Activated CD8-positive, alpha-beta memory T cell treated with anti-CD3 and anti-CD28 coated beads for 24 hours (primary cell): ENCODE measurements around the gene ZNF740.

Experiments used
- DNase-seq: peaks from one replicate; pipeline ENCODE4 v3.0.0-alpha.2; 2020

The ZNF740 gene

DNA sequence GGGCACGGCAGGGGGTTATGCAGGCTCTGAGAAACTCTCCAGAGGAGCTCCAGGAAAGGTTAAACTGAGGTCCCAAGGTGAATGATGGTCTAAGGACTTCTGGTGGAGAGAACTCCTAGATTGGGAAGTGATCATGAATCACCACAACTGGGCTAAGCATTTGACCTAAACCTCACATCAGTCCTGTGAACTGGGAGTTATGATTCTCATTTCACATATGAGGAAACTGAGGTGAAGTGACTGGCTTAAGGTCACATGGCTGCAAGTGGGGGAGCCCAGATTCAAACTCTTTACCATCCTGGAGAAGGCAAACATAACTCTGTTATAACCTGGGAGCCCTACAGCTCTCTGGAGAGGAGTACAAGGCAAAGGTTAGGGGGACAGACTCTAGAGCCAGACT lies 47.3 kb downstream of the ZNF740 start:
- no peak for DNase-seq

DNA sequence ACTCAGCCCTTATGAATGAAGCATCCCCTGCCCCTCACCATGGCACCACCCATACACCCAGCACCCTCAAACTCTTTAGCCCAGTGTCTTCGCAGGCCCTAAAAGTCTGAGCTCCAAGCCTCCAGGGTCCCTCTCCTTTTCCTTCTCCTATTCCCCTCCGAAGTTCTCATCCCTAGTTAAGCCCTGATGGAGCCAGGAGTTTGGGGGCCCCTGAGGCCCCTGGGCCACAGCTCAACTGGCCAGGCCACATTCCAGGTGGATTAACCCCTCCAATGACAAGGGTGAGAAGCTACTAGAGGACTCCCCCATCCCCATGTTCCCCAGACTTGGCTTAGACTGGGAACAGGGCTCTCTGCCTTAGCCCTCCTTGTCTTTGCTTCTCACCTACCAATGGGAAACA lies 48.9 kb downstream of the ZNF740 start:
- no peak for DNase-seq

DNA sequence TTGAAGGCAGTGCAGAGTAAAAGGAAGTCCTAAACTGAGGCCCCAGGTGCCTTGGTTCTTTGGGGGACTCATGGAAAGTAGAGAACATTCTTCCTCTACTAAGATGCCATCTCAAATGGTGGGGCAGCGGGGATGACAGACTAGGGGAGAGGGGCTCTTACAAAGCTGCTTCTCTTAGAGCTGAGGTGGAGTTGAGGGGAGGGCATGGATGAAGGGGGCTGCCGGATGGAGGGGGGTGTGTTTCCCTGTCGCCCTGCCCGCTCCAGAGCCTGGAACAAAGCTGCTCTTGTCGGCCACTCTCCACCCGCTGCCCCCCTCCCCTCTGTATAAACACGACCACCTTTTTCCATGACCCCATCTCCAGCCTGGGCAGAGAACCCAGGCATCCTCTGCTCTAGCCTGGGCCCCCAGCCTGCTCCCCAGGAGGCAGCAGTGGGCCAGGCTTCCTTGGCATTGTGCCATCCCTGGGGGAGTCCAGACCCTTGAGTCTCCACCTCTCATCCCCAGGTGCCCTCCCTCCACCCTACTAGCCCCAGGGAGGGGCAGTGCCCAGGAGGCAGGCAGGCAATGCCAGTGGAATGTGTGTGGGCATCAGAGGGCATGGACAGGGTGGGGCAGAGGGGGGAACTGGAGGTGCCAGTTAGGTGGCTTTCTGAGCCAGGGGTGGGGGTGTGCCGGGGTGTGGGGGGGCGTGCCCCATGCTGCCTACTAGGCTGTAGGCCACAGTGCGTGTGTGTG lies 49.8 kb downstream of the ZNF740 start:
- no peak for DNase-seq

DNA sequence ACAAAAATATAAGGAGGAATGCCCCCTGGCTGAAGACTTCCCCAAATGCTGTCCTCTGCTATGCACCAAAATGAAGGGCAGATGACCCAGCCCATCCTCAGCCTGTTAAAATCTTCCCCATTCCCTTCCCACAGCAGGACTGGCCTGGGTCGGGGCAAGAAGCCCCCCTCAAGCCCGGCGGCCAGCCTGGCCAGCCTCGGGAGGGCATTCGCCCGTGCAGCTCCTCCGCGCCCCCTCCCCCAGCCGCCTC lies 51.1 kb downstream of the ZNF740 start:
- DNase-seq, result no peak

DNA sequence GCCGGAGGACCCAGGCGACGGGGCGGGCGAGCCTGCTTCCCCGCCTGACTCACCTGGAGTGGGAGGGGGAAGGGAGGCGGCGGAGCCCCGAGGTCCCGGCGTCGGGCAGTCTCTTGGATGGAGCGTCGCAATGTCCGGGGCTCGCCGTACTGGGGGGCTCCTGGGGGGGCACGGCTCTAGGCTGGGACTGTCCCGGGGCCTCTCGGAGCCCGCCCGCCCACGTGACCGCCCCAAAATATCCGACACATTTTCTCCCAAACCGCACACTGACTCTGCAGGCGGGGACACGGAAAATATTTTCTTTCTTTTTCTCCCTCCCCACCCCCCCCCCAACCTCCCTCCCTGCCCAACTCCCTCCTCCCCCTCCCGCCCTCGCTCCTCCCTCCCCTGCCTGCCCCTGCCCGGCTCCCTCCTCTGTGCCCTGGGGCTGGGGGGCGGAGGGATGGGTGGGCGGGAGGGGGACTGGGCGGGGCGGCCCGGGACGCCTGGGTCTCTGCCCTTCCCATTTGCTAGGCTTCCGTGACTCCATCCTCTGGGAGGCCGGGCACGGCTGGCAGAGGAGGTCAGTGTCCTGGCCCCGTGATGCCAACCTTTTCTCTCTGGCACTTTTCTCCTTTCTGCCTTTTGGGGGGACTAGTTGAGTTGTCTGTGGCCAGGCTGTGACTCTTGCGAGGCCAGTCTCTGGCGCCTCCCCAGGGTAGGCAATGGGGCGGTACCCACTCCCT lies 51.6 kb downstream of the ZNF740 start, which contains the start of gene RARG:
Gene RARG, minus strand, starts transcription at position 289 of the 725 bp plus-strand sequence. CDS start 4,664 bp downstream, outside the sequence.
- peak; percentile 88 for DNase-seq

DNA sequence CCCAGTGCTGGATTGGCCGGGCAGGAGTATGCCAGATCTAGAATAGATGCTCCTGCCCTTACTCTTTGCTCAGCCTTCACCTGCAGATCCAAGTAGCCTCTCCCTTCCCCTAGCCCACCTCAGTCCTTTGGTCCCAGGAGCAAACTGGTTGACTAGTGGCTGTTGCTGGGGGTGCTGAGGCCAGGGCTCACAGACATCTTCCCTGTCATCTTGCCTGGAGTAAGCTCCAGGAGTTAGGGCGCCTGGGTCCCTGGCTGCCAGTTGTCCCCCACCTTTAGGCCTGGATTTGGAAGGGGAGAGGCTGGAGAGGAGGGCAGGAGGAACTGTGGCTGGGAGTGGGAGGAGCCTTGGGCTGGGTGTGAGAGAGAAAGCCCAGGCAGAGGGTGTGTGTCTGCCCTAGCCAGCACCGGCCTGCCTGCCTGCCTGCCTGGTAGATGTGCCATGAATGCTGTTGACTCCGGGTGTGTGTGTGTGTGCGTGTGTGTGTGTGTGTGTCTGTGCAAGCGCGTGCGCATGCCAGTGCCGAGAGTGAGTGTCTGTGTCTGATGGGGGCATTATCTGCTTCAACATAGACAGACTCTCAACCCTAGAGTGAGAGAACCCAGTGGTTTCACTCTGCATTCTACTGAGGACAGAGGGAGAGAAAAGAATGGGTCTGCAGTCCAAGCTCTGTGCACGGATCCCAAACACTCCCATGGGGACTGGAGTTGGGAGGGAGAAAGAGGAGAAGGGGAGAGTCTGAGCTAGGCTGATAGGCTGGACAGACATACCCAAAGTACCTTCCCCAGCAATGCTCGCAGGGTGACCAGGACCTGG lies 52.3 kb downstream of the ZNF740 start:
- DNase-seq, result peak; percentile 78

DNA sequence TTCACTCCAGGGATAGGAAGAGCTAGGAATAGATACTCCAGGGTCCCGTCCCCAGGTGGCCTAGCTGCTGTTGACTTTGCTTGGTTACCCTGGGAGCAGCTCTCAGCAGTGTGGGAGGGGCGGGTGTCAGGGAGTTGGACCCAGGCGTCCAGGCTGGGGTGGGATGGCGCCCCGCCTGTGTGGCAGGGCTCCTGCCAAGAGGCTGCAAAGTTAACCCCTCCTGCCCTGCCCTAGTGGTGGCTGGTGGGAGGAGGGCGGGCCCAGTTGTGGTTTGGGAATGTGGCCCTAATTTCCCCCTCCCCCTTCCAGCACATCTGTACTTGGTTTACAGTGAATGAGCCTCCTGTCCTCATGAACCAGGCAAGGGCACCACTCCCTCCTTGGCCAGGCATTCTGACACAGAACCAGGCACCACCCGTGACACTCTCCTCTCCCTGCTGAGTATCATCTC lies 53.2 kb downstream of the ZNF740 start:
- no peak for DNase-seq

DNA sequence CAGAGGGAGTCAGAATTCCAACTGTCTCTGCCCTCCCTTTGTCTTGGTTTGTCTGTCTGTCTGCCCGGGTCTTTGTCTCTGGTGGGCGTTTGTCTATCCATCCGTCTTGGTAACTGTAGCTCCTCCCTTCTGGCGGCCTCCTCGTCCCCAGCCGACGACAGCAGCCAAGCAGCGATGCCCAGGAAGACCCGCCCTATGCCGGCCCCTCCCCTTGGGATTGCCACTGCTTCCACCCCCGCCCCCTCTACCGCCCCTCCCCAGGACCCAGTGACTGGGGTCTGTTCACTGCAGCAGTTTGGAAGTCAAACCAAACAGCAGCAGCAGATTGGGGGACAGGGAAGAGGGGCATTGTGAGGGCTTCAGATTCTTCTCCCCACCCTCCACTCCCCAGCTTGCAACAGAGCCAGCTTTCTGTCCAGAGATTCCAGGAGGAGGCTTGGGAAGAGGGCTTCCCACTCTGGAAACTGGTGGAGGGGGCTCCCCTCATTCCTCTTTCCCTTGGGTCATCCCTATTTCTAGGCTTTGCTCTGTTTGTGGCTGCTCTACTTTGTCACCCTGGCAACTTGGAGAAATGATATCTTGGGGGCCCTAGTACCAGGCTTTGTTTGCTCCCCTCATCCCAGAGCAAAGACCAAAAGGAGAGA lies 53.9 kb downstream of the ZNF740 start:
- no peak for DNase-seq

DNA sequence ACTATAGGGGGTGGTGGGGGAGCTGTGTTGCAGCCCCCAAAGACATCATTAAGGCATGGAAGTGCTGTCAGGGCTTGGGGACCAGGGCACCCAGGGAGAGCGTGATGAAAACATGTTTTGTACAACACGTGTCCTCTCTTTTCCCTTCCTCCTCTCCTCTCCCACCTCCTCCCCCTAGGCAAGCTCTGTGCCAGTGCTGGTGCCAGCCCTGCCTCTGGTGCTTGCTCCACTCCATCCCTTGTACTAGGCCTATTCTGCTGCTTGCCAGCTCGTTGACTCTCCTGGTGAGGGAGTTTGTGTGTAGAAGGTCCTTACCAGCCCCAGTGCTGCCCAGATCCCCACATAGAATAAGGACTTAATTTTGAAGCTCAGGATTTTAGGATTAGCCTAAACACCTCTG lies 54.6 kb downstream of the ZNF740 start:
- DNase-seq, result no peak

DNA sequence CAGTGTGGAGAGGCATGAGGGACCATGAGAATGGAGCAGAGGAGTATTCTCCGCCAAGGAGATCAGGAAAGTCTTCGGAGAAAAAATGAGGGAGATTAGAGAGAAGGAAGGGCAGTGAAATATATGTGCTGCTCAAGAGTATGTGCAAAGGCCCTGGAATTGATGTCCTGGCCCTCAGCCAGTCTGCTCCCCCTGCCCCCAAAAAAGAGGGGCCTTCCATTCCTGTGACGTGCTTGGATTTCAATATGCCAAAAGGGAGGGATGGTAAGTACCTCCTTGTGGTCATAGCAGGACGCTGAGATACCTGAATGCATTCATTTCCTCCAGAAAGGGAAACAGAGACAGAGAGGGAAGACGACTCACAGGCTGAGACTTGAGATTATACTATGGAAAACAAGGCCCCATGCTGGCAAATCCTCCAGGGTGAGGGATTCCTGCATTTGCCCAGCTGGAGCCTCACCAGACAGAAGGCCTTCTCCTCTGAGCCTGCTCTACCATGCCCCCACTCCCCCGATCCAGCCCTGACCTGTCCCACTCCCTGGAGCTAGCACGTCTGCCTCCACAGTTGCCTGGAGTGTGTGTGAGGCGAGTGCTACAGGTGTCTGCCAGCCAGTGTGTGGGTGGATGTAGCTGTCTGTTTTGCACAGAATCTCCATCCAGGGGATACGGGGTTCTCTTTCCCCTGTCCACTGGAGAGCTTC lies 55.4 kb downstream of the ZNF740 start:
- DNase-seq, result peak; percentile 72

DNA sequence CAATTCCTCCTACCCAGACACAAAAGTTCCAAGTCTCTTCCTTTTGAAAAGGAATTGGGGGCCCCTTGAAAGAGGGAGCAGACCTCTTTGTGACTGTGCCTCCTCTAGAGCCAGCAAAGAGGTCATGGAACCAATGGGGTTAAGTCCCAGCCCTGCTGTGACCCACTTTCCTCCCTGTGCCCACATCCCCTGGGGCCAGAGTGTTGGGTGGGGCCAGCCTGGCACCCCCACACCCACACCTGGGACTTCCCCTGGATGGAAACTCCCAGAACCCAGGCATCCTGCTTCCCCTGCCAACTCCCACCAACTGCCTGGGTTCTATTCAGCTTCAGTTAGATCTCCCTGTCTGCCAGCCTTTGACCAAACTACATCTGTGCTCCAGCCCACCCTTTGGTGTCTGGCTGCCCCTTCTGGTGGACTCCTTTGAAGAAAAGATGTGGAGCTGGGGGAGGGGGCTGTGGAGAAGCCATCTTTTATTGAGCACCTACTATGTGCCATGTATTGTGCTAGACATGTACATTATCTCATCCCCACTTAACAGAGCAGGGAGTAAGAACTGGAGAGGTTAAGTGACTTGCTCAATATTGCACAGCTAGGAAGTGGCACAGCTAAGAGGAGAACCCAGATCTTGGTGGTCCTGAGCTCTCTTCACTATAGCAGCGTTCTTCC lies 56.1 kb downstream of the ZNF740 start:
- DNase-seq, result peak; percentile 74

DNA sequence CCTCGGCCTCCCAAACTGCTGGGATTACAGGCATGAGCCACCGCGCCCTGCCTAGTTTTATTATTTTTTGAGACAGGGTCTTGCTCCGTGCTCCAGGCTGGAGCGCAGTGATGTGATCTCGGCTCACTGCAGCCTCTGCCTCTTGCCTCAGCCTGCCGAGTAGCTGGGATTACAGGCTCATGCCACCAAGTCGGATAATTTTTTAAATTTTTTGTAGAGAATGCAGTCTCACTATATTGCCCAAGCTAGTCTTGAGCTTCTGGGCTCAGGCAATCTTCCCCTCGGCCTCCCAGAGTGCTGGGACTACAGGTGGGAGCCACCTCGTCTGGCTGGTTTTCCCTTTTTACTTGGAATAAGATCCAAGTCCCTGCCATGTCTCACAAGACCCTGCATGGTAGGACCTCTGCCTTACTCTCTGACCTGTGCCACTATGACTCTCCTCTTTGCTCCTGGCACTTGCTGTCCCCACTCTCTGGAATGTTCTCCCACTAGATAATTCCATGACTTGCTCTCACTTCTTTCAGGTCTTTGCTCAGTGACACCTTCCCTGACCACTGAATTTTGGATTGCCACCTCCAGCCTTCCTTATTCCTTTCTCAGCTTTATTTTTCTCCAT lies 59.2 kb downstream of the ZNF740 start:
- no peak for DNase-seq

DNA sequence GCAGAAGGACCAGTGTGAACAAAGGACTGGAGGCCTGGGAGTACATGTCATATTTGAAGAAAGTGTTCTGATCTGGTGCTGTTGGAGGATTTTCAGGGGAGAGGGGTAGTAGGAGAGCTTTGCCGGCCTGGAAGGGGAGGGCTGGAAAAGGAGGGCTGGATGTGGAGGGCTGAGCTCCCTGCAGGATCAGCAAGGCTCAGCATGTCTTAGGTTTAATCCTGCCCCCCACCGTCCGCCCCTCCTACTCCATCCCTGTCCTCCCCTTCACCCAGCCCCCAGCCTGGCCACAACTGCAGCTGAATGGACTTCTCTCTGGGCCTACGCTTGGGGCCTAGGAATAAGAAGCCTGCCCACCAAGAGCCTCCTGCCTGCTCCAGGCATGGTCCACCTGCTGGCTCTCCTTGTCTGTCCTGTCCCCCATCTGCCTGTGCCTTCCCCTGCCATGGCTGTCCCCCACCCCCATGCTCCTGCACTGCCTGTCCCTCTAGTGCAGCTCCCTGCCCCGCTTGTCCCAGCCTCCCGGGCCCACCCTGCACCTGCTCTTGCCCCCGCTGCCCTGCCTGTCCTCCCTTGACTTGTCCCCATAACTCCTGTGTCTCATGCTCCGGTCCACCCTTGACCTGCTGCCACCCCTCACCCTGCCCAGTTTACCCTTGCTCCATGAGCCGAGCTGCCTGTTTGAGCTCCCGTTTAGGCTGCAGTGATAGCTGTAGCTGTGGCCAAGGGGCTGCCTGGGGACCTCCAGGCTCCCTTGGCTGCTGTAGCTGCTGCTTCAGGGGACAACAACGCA lies 61.3 kb downstream of the ZNF740 start:
- no peak for DNase-seq

DNA sequence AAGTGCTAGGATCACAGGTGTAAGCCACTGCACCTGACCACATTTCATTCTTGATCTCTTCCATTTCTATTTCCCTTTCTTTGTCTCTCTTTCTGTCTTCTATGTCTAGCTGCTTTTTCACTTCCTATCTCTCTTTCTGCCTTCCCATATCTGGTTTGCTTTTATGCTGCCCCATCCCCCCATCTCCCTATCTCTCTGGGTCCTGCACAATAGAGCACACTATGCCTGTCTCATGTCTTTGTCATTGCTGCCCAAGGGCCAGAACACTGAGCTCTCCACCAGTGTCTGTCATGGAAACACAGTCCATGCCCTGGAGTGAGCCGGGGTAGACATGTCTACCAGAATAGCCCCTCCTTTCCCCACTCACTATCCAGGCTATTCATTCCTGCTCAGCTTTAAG lies 63.8 kb downstream of the ZNF740 start:
- DNase-seq, result no peak
